Liver (tissue), 3 donors: ENCODE data around the gene CFH.

ENCODE experiments used
- GABPA ChIP-seq, 2 donors: IDR thresholded peaks in 1 of 2; conservative IDR thresholded peaks in 1 of 2; 2 replicates each; pipeline ENCODE4 v1.6.1; 2016; ENCODE audit warnings: antibody characterized with exemption in 2 of 2, mild to moderate bottlenecking in 1 of 2, moderate library complexity in 1 of 2
- JUND ChIP-seq, 2 donors: IDR thresholded peaks; 2 replicates each; pipeline ENCODE4 v1.6.1; 2016; ENCODE audit warnings: antibody characterized with exemption in 2 of 2
- RAD21 ChIP-seq, 2 donors: IDR thresholded peaks; 2 replicates each; pipeline ENCODE4 v1.6.1; 2016; ENCODE audit warnings: antibody characterized with exemption in 2 of 2, mild to moderate bottlenecking in 2 of 2
- SP1 ChIP-seq: IDR thresholded peaks from 2 replicates; pipeline ENCODE4 v1.6.1; 2018; ENCODE audit warnings: antibody characterized with exemption, mild to moderate bottlenecking
- TAF1 ChIP-seq: conservative IDR thresholded peaks from 2 replicates; pipeline ENCODE4 v1.6.1; 2016; ENCODE audit warnings: antibody characterized with exemption, mild to moderate bottlenecking
- TF ChIP-seq, protein P1 (sequence below): fragments of 150-350 bp; IDR thresholded peaks from 2 replicates; pipeline ENCODE4 v1.5.1; 2017; ENCODE audit warnings: improper control_type of control experiment, low read depth, low read length; ENCODE audit not compliant: missing input control
- donor health status: healthy.
- donor health status: healthy.

DNA sequence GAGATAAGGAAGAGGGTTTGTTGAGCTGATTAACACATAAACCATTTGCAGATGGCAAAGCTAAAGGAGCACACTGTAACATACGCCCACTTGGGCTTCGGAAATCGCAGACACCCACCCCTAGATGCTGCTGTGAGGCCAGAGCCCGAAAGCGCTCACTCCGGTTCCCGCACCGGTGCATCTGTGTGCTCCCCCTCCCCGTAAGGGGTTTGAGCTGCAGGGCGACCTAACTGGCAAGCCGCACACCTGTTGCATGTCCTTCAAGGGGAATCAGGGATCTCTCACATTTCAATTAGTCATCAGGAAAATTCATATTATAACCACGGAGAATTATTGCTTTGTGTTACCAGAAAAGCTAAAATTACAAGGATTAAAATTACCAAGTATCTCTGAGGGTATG, 1.4 kb upstream of the CFH start:
- TF ChIP-seq, protein P1, sequence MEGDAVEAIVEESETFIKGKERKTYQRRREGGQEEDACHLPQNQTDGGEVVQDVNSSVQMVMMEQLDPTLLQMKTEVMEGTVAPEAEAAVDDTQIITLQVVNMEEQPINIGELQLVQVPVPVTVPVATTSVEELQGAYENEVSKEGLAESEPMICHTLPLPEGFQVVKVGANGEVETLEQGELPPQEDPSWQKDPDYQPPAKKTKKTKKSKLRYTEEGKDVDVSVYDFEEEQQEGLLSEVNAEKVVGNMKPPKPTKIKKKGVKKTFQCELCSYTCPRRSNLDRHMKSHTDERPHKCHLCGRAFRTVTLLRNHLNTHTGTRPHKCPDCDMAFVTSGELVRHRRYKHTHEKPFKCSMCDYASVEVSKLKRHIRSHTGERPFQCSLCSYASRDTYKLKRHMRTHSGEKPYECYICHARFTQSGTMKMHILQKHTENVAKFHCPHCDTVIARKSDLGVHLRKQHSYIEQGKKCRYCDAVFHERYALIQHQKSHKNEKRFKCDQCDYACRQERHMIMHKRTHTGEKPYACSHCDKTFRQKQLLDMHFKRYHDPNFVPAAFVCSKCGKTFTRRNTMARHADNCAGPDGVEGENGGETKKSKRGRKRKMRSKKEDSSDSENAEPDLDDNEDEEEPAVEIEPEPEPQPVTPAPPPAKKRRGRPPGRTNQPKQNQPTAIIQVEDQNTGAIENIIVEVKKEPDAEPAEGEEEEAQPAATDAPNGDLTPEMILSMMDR: no peak
- TF ChIP-seq JUND (IDR thresholded peaks at IDR 0.05): no peak
- no peak for TF ChIP-seq RAD21 (IDR thresholded peaks at IDR 0.05)
- TF ChIP-seq GABPA (IDR thresholded peaks at IDR 0.05 in 1 of 2, conservative IDR thresholded peaks at IDR 0.05 in 1 of 2): no peak
- no peak for TF ChIP-seq TAF1
- TF ChIP-seq SP1: no peak
